WERI-Rb-1 (cell line): ENCODE results near the gene CEP152.

Experiments used
- DNase-seq: peaks from one replicate; pipeline ENCODE4 v3.0.0-alpha.2; 2020
- H3K27ac ChIP-seq: fragments of 250-450 bp; sonication (Bioruptor Pico); 2 replicates; pipeline ENCODE4 v1.5.1; 2020; ENCODE audit warnings: mild to moderate bottlenecking, moderate library complexity
- H3K27me3 ChIP-seq: fragments of 250-450 bp; sonication (Bioruptor Pico); 2 replicates; pipeline ENCODE4 v1.5.1; 2021; ENCODE audit warnings: mild to moderate bottlenecking, low read depth, moderate library complexity; ENCODE audit not compliant: insufficient read depth, severe bottlenecking
- H3K36me3 ChIP-seq: fragments of 250-450 bp; sonication (Bioruptor Pico); 2 replicates; pipeline ENCODE4 v1.5.1; 2020; ENCODE audit warnings: mild to moderate bottlenecking, moderate library complexity
- H3K4me3 ChIP-seq: 2 replicates; pipeline ENCODE4 v1.5.1; 2011; ENCODE audit warnings: low read depth, mild to moderate bottlenecking, control low read depth, low read length
- H3K9me3 ChIP-seq: fragments of 250-450 bp; sonication (Bioruptor Pico); 2 replicates; pipeline ENCODE4 v1.5.1; 2021; ENCODE audit warnings: mild to moderate bottlenecking, moderate library complexity; ENCODE audit not compliant: severe bottlenecking
- TF ChIP-seq, protein P1 (sequence below): IDR thresholded peaks from 2 replicates; pipeline ENCODE4 v1.5.1; 2011; ENCODE audit warnings: low read depth, mild to moderate bottlenecking, control low read depth, inconsistent platforms, low read length

CEP152 gene

DNA sequence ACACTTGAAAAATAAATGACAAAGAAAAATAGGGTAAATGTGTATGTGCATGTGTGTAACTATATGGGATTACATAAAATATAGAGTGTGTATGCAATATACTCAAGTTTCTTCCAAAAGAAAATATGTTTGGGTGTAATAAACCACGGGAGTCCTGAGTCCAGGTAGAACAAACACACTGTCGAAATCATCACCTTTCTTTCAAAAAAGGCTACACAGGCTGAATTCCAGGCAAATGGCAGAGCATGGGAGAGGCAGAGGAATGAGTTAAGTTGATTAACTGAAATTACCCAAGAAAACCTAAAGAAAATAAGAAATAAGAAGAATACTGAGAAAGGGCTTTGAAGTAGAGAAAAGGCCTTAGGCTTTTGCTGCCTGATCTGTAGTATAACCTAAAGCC is 26.1 kb downstream of the CEP152 start:
- H3K9me3 ChIP-seq = no peaks in the 10 kb centered on the region
- peaks cover 49% of the 10 kb centered on the region for H3K36me3 ChIP-seq
- DNase-seq = no peak
- no peak overlapping the region for H3K4me3 ChIP-seq
- no peak overlapping the region for H3K27ac ChIP-seq
- TF ChIP-seq, protein P1, sequence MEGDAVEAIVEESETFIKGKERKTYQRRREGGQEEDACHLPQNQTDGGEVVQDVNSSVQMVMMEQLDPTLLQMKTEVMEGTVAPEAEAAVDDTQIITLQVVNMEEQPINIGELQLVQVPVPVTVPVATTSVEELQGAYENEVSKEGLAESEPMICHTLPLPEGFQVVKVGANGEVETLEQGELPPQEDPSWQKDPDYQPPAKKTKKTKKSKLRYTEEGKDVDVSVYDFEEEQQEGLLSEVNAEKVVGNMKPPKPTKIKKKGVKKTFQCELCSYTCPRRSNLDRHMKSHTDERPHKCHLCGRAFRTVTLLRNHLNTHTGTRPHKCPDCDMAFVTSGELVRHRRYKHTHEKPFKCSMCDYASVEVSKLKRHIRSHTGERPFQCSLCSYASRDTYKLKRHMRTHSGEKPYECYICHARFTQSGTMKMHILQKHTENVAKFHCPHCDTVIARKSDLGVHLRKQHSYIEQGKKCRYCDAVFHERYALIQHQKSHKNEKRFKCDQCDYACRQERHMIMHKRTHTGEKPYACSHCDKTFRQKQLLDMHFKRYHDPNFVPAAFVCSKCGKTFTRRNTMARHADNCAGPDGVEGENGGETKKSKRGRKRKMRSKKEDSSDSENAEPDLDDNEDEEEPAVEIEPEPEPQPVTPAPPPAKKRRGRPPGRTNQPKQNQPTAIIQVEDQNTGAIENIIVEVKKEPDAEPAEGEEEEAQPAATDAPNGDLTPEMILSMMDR = no peak
- no peaks in the 10 kb centered on the region for H3K27me3 ChIP-seq

DNA sequence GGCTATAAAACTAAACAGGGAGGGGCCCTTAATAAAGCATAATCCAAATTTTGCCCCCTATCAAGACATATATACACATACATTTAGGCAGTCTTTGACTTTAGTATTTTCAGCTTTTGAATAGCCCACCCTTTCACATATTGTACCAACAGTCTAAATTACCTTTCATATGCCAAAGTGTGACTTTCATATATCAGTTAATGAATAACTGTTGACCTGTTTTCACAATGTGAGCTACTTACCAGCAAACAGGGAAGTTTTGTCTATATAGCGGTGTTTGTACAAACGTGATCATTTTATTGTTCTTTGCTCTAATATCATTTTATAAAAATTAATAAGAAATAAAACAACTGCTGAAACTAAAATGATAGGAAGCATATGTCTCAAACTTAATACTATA is 28.0 kb downstream of the CEP152 start:
- Histone ChIP-seq H3K27ac (no peak overlapping the region), H3K9me3 (no peaks in the 10 kb centered on the region), H3K36me3 (peaks cover 36% of the 10 kb centered on the region), H3K4me3 (no peak overlapping the region), H3K27me3 (no peaks in the 10 kb centered on the region)
- no peak for DNase-seq
- TF ChIP-seq, protein P1 = no peak

DNA sequence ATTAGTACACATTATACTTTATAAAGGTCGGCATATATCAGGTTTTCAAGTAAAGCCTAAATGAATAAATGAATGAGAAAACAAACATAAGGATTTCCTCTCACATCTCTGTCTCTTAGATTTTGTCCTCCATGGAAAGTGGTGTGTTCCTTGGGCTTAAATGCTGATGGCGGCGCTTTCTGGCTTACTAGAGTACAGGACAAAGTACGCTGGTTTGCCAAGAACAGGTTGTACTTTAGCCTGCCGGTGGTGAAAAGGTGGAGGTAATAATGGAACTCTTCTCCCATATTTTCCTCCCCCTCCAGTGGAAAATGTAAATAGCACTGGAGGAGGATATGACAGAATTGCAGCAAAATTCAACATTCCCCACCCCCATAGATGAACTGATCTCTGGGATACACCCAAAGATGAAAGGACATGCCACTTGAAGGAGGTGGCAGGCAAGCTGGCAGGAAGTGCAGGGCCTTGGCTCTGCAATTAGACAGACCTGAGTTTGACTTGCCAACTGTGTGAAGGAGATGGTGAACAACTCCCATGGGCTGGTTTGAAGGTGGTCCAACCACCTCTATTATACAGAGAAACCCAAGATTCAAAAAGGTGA is 29.3 kb downstream of the CEP152 start:
- Histone ChIP-seq H3K9me3 (no peaks in the 10 kb centered on the region), H3K4me3 (no peak overlapping the region), H3K27ac (no peak overlapping the region), H3K27me3 (no peaks in the 10 kb centered on the region), H3K36me3 (peaks cover 34% of the 10 kb centered on the region)
- no peak for DNase-seq
- TF ChIP-seq, protein P1 = no peak

DNA sequence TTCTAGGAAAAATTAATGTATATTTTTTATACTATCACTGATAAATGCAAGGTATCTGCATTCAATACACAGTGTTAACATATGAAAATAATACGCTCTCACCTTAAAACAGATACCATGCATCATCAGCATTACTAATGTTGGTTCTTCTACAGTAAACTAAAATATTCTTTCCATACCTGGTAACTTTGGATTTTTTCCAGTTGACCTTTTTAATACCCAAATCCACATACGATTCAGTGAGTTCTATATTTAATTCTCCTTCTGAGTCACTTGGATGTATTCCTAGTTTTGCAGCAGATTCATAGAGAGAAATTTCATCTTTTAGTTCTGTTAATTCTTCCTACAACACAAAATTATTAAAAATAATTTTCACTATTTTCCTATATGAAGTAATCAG is 29.9 kb downstream of the CEP152 start:
- Histone ChIP-seq H3K36me3 (peaks cover 34% of the 10 kb centered on the region), H3K9me3 (no peaks in the 10 kb centered on the region), H3K27me3 (no peaks in the 10 kb centered on the region), H3K4me3 (no peak overlapping the region), H3K27ac (no peak overlapping the region)
- TF ChIP-seq, protein P1 = no peak
- no peak for DNase-seq

GRCh38 chr15:48778331-48778730 is 32.5 kb downstream of the CEP152 start:
- Histone ChIP-seq H3K27me3 (no peaks in the 10 kb centered on the region), H3K4me3 (no peak overlapping the region), H3K36me3 (peaks cover 27% of the 10 kb centered on the region), H3K27ac (no peak overlapping the region), H3K9me3 (no peaks in the 10 kb centered on the region)
- TF ChIP-seq, protein P1 = no peak
- DNase-seq = no peak
